Parathyroid adenoma (tissue), 2 donors: ENCODE results near the gene LBR.

ENCODE experiments used
- H2AFZ ChIP-seq: fragments of 300-600 bp; sonication (generic); one replicate; pipeline ENCODE4 v1.7.0; 2017; ENCODE audit warnings: antibody characterized with exemption, mild to moderate bottlenecking
- H3K27ac ChIP-seq: fragments of 300-600 bp; sonication (generic); one replicate; pipeline ENCODE4 v1.7.0; 2017
- H3K27me3 ChIP-seq: fragments of 300-600 bp; sonication (generic); one replicate; pipeline ENCODE4 v1.7.0; 2017; ENCODE audit warnings: low read length; ENCODE audit not compliant: control insufficient read depth, insufficient read depth
- H3K36me3 ChIP-seq: fragments of 300-600 bp; sonication (generic); one replicate; pipeline ENCODE4 v1.7.0; 2017; ENCODE audit warnings: low read length; ENCODE audit not compliant: control insufficient read depth, insufficient read depth
- H3K4me1 ChIP-seq: fragments of 300-600 bp; sonication (generic); one replicate; pipeline ENCODE4 v1.7.0; 2017; ENCODE audit warnings: control low read depth
- H3K4me2 ChIP-seq: fragments of 300-600 bp; sonication (generic); one replicate; pipeline ENCODE4 v1.7.0; 2017; ENCODE audit warnings: low read length
- H3K4me3 ChIP-seq: fragments of 300-600 bp; sonication (generic); one replicate; pipeline ENCODE4 v1.7.0; 2017; ENCODE audit warnings: low read depth, low read length
- H3K79me2 ChIP-seq: fragments of 300-600 bp; sonication (generic); one replicate; pipeline ENCODE4 v1.7.0; 2017; ENCODE audit warnings: control low read depth
- H3K9ac ChIP-seq: fragments of 300-600 bp; sonication (generic); one replicate; pipeline ENCODE4 v1.7.0; 2017; ENCODE audit warnings: mild to moderate bottlenecking
- H3K9me3 ChIP-seq: fragments of 300-600 bp; sonication (generic); one replicate; pipeline ENCODE4 v1.7.0; 2017; ENCODE audit warnings: low read length; ENCODE audit not compliant: control insufficient read depth
- CTCF ChIP-seq: fragments of 300-600 bp; sonication (generic); IDR thresholded peaks from one replicate; pipeline ENCODE4 v1.7.0; 2017; ENCODE audit warnings: antibody characterized with exemption, mild to moderate bottlenecking
- donor health status: primary hyperparathyroidism.

Gene LBR

GRCh38 chr1:225462714-225463574 lies 35.1 kb upstream of the LBR start:
- Histone ChIP-seq H3K4me1 (peaks cover 2% of the 10 kb centered on the region), H3K27me3 (no peaks in the 10 kb centered on the region), H3K9ac (no peak overlapping the region), H3K36me3 (no peaks in the 10 kb centered on the region), H3K4me2 (no peak overlapping the region), H3K4me3 (no peak overlapping the region), H2AFZ (no peak overlapping the region), H3K9me3 (no peaks in the 10 kb centered on the region), H3K79me2 (no peaks in the 10 kb centered on the region), H3K27ac (no peak overlapping the region)
- TF ChIP-seq CTCF, result no peak

- H3K27ac ChIP-seq, result no peak overlapping the region
- H3K4me1 ChIP-seq, result peaks cover 2% of the 10 kb centered on the region
- no peaks in the 10 kb centered on the region for H3K9me3 ChIP-seq
- no peak overlapping the region for H3K9ac ChIP-seq
- no peaks in the 10 kb centered on the region for H3K36me3 ChIP-seq
- H3K4me2 ChIP-seq, result no peak overlapping the region
- H3K79me2 ChIP-seq, result no peaks in the 10 kb centered on the region
- TF ChIP-seq CTCF, result no peak
- H3K4me3 ChIP-seq, result no peak overlapping the region
- H3K27me3 ChIP-seq, result no peaks in the 10 kb centered on the region
- H2AFZ ChIP-seq, result no peak overlapping the region
Measured at GRCh38 chr1:225462429-225462713, 34.5 kb upstream of the LBR start.

- Histone ChIP-seq H3K9ac (no peak overlapping the region), H3K36me3 (no peaks in the 10 kb centered on the region), H3K4me1 (peaks cover 2% of the 10 kb centered on the region), H3K27me3 (no peaks in the 10 kb centered on the region), H3K4me2 (no peak overlapping the region), H3K9me3 (no peaks in the 10 kb centered on the region), H2AFZ (no peak overlapping the region), H3K4me3 (no peak overlapping the region), H3K79me2 (no peaks in the 10 kb centered on the region), H3K27ac (no peak overlapping the region)
- no peak for TF ChIP-seq CTCF
Measured at GRCh38 chr1:225461533-225462428, 33.9 kb upstream of the LBR start.

- no peak overlapping the region for H3K9ac ChIP-seq
- H3K27ac ChIP-seq, result no peak overlapping the region
- TF ChIP-seq CTCF, result no peak
Measured at GRCh38 chr1:225460737-225461532, 33.1 kb upstream of the LBR start.

More at GRCh38 chr1:225460737-225461532, 33.1 kb upstream of the LBR start:
- Histone ChIP-seq H3K27me3 (no peaks in the 10 kb centered on the region), H3K9me3 (no peaks in the 10 kb centered on the region), H3K79me2 (no peaks in the 10 kb centered on the region), H3K4me3 (no peak overlapping the region), H3K36me3 (no peaks in the 10 kb centered on the region), H2AFZ (no peak overlapping the region), H3K4me2 (no peak overlapping the region), H3K4me1 (peaks cover 2% of the 10 kb centered on the region)
